Measurements from ENCODE around the gene UBE2L6.
A peak's percentile ranks its signal among the peaks of the same experiment; 100 is the strongest.

UBE2L6 gene

DNA sequence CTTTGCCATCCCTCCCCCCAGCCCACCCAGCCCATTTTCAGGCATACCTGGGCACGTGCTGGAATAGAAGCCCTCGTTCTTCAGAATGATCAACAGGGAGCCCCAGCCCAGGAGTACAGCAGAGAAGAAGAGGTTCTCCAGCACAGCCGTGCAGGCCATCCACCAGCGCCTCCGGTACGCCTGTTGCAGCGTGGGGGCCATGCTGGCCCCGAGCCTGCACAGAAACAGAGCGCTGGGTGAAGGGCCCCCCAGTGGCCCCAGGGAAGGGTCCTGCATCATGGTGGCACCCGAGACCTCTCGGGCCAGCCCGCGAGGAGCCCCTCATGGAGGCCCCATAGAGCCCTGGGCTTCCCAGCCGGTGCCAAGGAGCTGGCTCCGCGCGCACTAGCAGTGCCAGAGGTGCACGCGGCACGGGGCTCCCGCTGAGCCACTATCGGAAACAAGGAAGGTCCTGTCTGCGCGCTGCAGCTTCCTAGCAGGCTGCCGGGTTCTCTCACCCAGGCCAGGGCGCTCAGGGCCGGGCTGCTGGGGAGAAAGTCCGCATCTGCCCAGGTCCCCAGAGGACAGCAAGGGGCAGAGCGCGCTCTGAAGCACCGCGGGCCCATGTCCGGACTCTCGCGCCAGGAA is 53.4 kb downstream of the UBE2L6 start:
- H3K4me3 ChIP-seq (ENCODE audit: control insufficient read depth, low read depth, low read length), result peak overlapping the region; percentile 84
- DNase-seq (ENCODE audit: low read depth), result peak; percentile 35
- TF ChIP-seq, protein P1, sequence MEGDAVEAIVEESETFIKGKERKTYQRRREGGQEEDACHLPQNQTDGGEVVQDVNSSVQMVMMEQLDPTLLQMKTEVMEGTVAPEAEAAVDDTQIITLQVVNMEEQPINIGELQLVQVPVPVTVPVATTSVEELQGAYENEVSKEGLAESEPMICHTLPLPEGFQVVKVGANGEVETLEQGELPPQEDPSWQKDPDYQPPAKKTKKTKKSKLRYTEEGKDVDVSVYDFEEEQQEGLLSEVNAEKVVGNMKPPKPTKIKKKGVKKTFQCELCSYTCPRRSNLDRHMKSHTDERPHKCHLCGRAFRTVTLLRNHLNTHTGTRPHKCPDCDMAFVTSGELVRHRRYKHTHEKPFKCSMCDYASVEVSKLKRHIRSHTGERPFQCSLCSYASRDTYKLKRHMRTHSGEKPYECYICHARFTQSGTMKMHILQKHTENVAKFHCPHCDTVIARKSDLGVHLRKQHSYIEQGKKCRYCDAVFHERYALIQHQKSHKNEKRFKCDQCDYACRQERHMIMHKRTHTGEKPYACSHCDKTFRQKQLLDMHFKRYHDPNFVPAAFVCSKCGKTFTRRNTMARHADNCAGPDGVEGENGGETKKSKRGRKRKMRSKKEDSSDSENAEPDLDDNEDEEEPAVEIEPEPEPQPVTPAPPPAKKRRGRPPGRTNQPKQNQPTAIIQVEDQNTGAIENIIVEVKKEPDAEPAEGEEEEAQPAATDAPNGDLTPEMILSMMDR (conservative IDR thresholded peaks at IDR 0.05; ENCODE audit: control insufficient read depth, insufficient read depth, low read depth, low read length), result no peak

DNA sequence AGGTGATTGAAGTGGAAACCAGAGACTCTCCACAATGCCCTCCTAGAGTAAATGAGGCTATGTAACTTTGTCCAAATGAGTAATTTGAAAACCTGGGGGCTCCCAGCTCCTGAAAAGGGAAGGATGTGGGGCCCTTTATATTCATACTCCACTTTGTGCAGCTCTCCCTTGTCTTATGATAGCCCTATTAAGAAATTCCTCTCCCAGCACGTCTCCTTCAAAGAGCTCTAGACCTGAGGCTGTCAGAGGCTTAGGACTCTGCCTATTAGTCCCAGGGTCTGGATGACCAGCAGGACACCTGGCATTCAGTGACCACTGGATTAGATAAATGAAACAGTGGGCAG is 54.0 kb downstream of the UBE2L6 start:
- no peak for DNase-seq (ENCODE audit: low read depth)
- no peak overlapping the region for H3K4me3 ChIP-seq (ENCODE audit: control insufficient read depth, low read depth, low read length)
- TF ChIP-seq, protein P1 (conservative IDR thresholded peaks at IDR 0.05; ENCODE audit: control insufficient read depth, insufficient read depth, low read depth, low read length), result no peak

DNA sequence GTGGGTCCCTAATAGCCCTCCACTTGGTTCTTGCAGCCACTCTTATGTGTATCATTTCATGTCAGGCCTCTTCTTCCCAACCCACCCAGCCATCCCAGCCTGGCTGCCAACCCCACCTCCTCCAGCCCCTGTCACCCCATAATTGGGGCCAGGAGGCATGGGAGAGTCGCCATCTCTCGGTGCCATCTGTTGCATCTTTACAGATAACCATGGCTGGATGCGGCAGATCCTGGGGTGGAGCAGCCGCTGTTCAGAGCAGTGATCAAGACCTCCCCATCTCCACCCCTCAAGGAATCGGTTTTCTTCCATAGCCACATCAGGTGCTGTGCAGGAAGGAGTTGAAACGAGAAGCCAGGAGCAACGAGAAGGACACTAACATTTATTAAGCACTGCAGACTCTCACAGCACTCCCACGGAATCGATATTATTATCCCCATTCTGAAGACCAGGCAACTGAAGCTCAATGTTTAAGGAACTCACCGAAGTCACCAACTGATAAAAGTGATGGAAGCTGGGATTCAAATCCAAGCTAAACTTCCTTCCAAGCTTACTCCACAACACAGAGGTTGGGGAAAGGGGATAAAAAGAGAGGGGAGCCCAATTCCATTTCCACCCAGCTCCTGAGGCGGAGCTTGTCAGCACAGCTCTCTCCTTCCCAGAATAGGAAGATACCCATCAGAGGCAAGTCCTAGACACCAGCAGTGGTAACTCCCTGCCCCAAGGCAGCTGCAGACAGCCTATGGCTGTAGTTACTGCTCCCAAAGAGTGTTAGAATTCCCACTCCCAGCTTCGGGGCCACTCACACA is 54.6 kb downstream of the UBE2L6 start:
- no peak overlapping the region for H3K4me3 ChIP-seq (ENCODE audit: control insufficient read depth, low read depth, low read length)
- DNase-seq (ENCODE audit: low read depth), result no peak
- TF ChIP-seq, protein P1 (conservative IDR thresholded peaks at IDR 0.05; ENCODE audit: control insufficient read depth, insufficient read depth, low read depth, low read length), result no peak

DNA sequence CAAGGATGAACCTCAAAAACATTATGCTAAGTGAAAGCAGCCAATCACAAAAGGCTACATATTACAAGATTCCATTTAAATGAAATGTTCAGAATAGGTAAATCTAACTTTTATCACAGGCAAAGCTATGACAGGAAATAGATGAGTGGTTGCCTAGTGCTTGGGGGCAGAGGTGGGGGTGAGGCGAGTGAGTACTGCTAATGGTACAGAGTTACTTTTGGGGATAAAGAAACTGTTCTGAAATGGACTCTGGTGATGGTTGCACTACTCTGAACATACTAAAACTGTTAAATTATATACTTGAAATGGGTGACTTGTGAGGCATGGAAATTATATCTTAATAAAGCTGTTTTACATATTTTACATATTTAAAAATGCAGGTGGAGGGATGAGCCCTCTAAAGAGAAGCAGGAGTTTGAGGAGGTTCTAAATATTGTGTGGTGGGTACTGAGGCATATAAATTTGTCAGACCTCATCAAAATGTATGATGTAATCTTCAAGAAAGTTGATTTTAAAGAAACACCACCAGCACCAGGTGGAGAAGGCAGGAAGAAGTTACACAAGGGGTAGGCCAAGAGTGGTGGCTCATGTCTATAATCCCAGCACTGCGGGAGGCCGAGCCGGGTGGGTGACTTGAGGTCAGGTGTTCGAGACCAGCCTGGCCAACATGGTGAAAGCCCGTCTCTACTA is 55.6 kb downstream of the UBE2L6 start:
- no peak for DNase-seq (ENCODE audit: low read depth)
- no peak overlapping the region for H3K4me3 ChIP-seq (ENCODE audit: control insufficient read depth, low read depth, low read length)
- TF ChIP-seq, protein P1 (conservative IDR thresholded peaks at IDR 0.05; ENCODE audit: control insufficient read depth, insufficient read depth, low read depth, low read length), result no peak

DNA sequence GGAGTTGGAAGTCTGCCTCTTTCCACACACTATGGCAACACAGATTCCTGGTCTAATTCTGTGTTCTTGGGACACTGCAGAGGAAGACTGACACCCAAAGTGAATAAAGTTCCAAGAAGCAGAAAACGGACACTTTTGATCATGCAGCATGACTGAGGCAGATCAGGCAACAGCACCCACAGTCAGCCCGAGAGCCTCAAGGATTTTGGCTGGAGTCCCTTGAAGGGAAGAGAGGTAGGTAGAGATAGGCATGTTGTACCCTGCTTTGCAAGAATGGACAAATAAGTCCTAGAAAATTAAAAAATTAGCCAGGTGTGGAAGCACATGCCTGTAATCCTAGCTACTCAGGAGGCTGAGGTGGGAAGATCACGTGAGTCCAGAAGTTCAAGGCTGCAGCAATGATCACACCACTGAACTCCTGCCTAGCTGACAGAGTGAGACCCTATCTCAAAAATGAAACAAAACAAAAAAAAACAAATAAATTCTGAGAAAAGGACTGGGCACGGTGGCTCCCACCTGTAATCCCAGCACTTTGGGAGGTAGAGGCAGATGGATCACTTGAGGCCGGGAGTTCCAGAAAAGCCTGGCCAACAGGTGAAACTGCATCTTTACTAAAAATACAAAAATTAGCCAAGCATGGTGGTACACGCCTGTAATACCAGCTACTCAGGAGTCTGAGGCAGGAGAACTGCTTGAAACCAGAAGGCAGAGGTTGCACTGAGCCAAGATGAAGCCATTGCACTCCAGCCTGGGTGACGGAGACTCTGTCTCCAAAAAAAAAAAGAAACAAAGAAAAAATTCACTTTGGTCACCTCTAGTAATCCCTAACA is 58.9 kb downstream of the UBE2L6 start:
- TF ChIP-seq, protein P1 (conservative IDR thresholded peaks at IDR 0.05; ENCODE audit: control insufficient read depth, insufficient read depth, low read depth, low read length), result no peak
- no peak for DNase-seq (ENCODE audit: low read depth)
- H3K4me3 ChIP-seq (ENCODE audit: control insufficient read depth, low read depth, low read length), result no peak overlapping the region

DNA sequence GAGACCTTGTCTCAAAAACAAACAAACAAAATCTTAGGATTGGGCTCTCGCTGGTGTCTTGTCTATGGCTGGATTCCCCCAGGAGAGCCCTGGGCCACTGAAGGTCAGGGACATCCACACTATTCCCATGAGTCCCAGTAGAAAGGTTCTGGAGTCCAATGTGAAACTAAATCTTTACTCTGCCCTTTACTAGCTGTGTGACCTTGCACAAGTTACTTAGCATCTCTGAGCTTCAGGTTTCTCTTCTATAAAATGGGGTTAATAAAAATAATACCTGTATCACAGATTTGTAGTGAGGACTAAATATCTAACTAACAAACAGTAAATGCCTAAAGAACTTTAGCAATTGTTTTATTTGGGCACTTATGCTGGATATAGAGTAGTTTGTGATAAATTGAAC is 61.0 kb downstream of the UBE2L6 start:
- DNase-seq (ENCODE audit: low read depth), result no peak
- H3K4me3 ChIP-seq (ENCODE audit: control insufficient read depth, low read depth, low read length), result no peak overlapping the region
- TF ChIP-seq, protein P1 (conservative IDR thresholded peaks at IDR 0.05; ENCODE audit: control insufficient read depth, insufficient read depth, low read depth, low read length), result no peak

Data from fibroblast of mammary gland (primary cell).